Activated CD4-positive, alpha-beta T cell treated with anti-CD3 and anti-CD28 coated beads, Interleukin-2, amount 50 U/mL, for 4 hours (primary cell): ENCODE data around the gene ADPRH.

Experiments used
- DNase-seq, 2 experiments: peaks; one replicate each; pipeline ENCODE4 v3.0.0-alpha.2; 2020

The ADPRH gene

DNA sequence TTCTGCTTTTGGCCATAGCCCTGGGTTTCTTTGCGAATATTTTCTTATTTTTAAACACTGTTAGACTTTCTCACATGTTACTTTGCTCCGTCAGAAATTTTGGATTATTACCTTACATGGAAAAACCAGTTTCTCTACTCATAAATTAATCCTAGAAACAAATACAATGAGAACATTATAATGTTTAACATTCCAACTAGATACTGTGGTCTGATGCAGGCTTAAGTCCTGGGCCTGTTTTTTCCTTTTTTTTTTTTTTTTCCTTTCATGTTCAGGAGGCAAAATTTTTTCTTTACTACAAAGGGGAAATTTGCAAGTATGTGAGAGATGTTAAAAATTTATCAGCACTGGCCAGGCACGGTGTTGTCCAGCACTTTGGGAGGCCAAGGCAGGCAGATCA lies 52.2 kb downstream of the ADPRH start:
- no peak for DNase-seq

DNA sequence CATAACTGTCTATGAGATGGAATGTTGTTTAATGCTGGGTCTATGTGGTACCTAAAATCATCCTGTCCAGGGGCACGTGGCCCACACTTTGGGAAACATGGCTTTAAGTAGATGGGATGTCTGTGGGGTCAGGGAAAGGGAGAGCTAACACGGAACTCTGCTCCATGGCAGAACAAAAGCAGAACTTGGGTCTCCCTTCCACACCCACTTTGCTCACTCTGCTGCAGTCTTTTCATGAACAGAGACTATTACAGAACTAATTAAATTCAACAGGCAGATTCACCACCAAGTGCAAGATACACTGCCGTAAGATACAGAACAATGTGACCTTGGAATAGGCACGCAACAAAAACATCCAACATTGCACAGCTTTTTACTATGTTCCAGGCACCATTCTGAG lies 52.9 kb downstream of the ADPRH start:
- DNase-seq, result no peak

GRCh38 chr3:119632829-119633228 lies 53.5 kb downstream of the ADPRH start:
- DNase-seq, result no peak

DNA sequence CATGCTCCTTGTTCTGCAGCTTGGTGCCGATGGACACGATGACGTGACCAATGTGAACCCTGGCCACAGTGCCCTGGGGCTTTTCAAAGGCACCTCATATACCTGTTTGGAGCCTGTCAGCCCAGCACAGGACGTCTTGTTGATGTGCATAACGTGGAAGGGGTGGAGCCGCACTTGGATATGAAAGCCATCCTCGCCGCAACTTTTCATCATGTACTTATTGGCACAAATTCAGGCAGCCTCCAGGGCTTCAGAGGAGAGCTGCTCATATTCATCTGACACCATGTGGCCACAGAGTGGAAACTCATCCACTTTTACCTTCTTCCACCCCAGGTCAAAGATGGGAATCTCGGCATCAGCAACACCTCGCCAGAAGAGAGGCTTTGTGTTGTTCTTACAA lies 56.4 kb downstream of the ADPRH start:
- DNase-seq, result no peak

DNA sequence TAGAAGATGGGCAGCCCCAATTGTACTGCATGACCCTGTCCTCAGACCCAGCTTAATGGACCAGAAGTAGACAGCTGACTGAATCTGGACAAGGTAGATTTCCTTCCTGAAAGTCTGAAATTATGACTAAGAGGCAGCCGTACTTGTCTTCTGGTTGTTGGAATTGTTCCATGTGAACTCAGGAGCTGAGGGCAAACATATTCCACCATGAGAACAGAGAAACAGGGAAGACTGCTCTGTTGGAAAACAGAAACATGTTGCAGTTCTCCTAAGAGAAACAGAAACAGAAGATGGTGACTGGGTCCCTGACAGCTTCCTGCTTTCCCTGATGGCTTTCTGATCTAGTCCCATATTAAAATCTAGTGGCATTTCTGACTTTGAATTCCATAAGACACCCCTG lies 57.0 kb downstream of the ADPRH start:
- no peak for DNase-seq

DNA sequence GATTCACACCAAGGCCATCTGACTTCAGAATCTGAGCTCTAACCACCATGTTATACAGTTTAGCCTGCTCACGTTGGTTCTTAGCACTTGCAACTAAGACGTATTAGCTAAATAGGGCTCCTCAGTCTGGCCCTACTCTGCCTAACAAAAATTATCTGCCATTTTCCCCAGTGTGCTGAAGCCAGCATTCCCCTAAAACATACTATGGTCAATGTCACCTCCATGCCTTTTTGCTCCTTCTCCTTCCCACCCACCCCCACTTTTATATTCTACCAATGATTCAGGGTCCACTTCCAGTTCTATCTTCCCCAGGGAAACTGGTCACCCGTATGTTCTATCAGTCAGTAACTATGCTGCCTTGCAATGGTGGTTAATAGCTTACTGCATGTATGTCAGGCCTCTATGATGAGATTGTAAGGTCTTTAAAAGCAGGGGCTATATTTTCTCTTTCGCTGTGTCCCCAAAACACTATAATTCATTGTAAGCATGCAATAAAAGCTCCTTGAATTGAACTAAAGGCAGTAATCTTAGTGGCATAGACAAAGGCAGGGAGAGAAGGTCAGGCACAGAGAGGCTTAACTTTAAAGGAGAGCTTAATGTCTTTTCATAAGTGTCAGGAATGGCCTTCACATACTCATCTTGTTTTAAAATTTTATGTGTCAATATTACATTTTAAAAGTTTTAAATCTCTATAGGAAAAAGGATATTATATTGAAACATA lies 57.8 kb downstream of the ADPRH start:
- DNase-seq, result no peak

DNA sequence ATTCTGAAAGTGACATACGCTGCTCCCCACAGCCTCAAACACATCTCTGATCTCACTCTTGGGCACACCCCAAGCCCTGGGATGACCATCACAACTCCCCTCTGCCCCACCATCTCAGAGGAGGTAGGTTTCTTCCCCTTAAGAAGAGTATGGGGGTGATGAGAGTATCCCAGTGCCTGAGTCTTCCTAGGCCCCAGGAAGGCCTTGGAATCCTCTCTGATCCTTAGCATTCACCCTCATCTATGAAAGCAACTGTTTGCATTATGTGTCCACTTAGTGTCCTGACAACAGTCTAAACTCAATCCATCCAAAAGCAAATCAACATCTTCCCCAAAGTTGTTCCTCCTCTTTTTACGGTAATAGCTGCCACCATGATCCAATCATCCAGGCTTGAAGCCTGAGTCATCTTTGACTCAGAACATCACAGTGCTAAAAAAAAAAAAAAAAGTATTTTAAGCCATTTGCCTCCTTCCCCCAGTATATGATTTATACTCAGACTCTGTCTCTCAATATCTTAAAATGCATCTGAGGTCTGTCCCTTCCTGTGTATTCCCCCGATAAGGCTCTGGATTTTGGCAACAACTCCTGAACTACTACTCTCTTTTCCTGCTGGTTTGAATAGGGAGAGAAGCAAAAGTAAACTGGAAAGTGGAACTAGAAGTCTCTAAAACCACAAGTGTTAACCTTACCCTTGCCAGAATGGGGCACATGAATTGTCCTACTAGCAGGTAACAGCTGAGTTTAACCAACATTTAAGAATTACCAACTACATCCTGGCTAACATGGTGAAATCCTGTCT lies 58.6 kb downstream of the ADPRH start:
- DNase-seq, result no peak
